Fibroblast of lung (primary cell): ENCODE data around the gene MIA2.

Experiments
- EZH2 ChIP-seq: IDR thresholded peaks from 2 replicates; pipeline ENCODE4 v1.5.1; 2012; ENCODE audit warnings: low read length, control low read depth, mild to moderate bottlenecking; ENCODE audit errors: missing control alignments
- TF ChIP-seq, protein P1 (sequence below), 2 donors: IDR thresholded peaks in 1 of 2; conservative IDR thresholded peaks in 1 of 2; 1 replicate in 1 of 2; 2 replicates in 1 of 2; pipeline ENCODE4 v1.5.1; 2011 to 2012; ENCODE audit warnings: low read length in 2 of 2, control low read depth in 1 of 2, inconsistent platforms in 1 of 2, low read depth in 1 of 2, mild to moderate bottlenecking in 1 of 2

GRCh38 chr14:39319381-39319780 lies 85.7 kb downstream of the MIA2 start:
- TF ChIP-seq, protein P1, sequence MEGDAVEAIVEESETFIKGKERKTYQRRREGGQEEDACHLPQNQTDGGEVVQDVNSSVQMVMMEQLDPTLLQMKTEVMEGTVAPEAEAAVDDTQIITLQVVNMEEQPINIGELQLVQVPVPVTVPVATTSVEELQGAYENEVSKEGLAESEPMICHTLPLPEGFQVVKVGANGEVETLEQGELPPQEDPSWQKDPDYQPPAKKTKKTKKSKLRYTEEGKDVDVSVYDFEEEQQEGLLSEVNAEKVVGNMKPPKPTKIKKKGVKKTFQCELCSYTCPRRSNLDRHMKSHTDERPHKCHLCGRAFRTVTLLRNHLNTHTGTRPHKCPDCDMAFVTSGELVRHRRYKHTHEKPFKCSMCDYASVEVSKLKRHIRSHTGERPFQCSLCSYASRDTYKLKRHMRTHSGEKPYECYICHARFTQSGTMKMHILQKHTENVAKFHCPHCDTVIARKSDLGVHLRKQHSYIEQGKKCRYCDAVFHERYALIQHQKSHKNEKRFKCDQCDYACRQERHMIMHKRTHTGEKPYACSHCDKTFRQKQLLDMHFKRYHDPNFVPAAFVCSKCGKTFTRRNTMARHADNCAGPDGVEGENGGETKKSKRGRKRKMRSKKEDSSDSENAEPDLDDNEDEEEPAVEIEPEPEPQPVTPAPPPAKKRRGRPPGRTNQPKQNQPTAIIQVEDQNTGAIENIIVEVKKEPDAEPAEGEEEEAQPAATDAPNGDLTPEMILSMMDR (conservative IDR thresholded peaks at IDR 0.05 in 1 of 2, IDR thresholded peaks at IDR 0.05 in 1 of 2; ENCODE audit: low read depth in 1 of 2, low read length in 2 of 2): no peak
- no peak for TF ChIP-seq EZH2
